IPS-18a (cell line): Measurements from ENCODE around the gene CNTFR.
"Not testable (repeated sequence)": the region's sequence is repeated elsewhere in the genome, so short reads cannot be mapped to it uniquely, and the experiment has no call there.

Experiments used
- H3K27ac ChIP-seq: one replicate; pipeline ENCODE4 v1.5.1; 2013; ENCODE audit warnings: low read length
- H3K27me3 ChIP-seq: one replicate; pipeline ENCODE4 v1.6.1; 2013; ENCODE audit warnings: mild to moderate bottlenecking, low read length; ENCODE audit not compliant: control insufficient read depth, insufficient read depth
- H3K36me3 ChIP-seq: one replicate; pipeline ENCODE4 v1.6.1; 2013; ENCODE audit warnings: low read depth, low read length; ENCODE audit not compliant: control insufficient read depth
- H3K4me1 ChIP-seq: one replicate; pipeline ENCODE4 v1.6.1; 2013; ENCODE audit warnings: low read depth, low read length; ENCODE audit not compliant: control insufficient read depth
- H3K4me3 ChIP-seq: one replicate; pipeline ENCODE4 v1.5.1; 2013; ENCODE audit warnings: low read length
- H3K9ac ChIP-seq: one replicate; pipeline ENCODE4 v1.6.1; 2013; ENCODE audit warnings: mild to moderate bottlenecking, low read length, moderate library complexity
- H3K9me3 ChIP-seq: one replicate; pipeline ENCODE4 v1.6.1; 2013; ENCODE audit warnings: low read depth, low read length; ENCODE audit not compliant: control insufficient read depth

The CNTFR gene, protein sequence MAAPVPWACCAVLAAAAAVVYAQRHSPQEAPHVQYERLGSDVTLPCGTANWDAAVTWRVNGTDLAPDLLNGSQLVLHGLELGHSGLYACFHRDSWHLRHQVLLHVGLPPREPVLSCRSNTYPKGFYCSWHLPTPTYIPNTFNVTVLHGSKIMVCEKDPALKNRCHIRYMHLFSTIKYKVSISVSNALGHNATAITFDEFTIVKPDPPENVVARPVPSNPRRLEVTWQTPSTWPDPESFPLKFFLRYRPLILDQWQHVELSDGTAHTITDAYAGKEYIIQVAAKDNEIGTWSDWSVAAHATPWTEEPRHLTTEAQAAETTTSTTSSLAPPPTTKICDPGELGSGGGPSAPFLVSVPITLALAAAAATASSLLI

DNA sequence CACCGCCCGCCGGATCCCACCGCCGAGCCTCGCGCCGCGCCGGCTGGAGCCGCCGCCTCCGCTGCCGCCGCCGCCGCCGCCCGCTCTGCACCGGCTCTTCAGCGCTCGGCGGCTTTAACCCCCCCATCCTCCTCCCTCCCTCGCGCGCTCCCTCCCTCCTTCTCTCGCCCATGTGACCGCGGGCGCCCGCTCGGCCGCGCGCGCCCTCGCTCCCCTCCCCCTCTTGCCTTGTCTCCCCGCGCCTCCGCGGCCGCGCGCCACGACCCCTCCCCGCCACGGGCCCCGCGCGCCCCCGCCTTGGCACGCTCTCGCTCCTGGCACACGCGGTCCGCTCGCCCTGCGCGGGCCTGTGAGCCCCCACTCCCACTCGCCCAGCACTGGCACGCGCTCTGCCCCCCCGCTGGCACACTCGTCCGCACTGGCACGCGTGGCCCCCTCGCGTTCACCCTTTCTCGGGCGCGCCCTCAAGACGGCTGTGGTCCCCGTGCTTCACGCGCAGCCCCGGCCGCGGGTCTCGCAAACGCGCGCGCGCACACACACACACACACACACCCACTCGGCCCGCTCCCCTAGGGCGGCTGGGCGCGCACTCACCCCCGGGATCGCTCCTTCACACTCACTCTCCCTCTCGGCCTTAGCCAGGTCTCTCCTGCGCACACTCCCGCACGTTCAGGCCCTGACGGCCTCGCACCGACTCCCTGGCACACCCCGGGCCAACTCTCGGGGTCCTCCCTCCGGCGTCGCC lies at the start of gene CNTFR:
Gene CNTFR, minus strand, starts transcription at position 89 of the 745 bp plus-strand sequence. CDS start 20,743 bp downstream, outside the sequence.
- peaks cover 98% of the 10 kb centered on the region for H3K27me3 ChIP-seq
- H3K4me3 ChIP-seq = peak within 1 kb of the TSS; percentile 65
- no peak within 1 kb of the TSS for H3K9ac ChIP-seq
- H3K9me3 ChIP-seq = no peaks in the 10 kb centered on the region
- H3K36me3 ChIP-seq = no peaks in the 10 kb centered on the region
- H3K4me1 ChIP-seq = peaks cover 31% of the 10 kb centered on the region
- no peak within 1 kb of the TSS for H3K27ac ChIP-seq

DNA sequence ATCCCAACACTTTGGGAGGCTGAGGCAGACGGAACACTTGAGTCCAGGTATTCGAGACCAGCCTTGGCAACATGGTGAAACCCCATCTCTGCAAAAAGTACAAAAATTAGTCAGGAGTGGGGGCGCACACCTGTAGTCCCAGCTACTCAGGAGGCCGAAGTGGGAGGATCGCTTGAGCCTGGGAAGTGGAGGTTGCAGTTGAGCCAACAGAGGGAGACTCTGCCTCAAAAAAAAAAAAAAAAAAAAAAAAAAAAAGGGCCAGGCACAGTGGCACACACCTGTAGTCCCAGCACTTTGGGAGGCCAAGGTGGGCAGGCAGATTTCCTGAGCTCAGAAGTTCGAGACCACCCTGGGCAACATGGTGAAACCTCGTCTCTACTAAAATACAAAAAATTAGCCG lies 49.8 kb upstream of the CNTFR start:
- not testable (repeated sequence) for H3K27me3 ChIP-seq, H3K36me3 ChIP-seq, H3K4me1 ChIP-seq, H3K4me3 ChIP-seq, H3K27ac ChIP-seq, H3K9me3 ChIP-seq, H3K9ac ChIP-seq

DNA sequence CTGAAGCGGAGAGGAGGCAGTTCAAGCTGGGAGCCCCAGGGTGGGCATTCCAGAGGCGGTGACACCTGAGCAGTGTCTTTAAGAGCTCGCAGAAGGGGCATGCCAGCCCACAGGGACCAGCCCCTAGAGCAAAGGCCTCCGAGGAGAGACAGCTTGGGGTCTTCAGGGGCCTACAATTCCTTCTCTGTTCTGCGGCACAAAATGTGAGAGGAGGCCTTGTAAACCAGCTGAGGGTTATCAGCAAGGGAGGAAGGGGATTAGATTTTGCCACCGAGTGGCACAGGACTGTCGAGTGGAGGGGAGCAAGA lies 48.6 kb upstream of the CNTFR start:
- Histone ChIP-seq H3K9me3 (no peaks in the 10 kb centered on the region), H3K36me3 (peaks cover 5% of the 10 kb centered on the region), H3K27me3 (peaks cover 4% of the 10 kb centered on the region), H3K4me1 (peaks cover 5% of the 10 kb centered on the region), H3K4me3 (peak overlapping the region; percentile 81), H3K27ac (no peak overlapping the region), H3K9ac (no peak overlapping the region)

DNA sequence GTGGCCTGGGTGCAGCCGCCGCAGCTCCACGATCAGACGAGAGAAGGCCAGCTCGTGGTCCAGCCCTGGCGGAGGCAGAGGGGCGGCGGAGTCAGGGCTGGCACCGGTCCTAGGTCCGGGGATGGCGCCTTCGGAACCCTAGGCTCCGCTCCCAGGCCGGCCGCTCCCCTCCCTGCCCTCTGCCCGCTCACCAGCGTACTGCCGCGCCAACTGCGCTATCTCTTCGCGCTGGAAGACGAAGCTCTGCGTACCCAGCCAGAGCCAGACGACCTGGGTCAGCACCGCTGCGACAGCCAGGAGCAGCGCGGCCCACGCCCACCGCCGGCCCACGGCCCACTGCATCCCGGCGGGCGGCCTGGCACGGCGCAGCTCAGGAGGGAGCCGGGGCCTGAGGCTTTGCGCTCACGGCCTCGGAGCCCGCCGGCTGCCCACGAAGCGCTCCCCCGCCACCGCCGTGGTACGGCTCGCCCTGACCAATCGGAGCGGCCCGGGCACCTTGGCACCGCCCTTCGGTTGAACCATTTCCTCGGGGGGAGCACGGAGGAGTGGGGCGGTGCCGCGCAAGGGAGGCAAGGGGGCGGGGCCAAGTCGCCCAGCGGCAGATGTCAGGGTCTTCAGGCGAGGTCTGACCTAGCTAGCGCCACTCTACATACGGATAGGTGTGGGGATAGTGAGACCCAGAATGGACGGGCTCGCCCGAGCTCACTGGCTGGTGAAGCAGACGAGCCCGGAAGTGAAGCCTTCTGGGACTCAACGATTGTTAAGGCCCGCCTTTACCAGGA lies 48.0 kb upstream of the CNTFR start, which contains the start of gene SIGMAR1:
Gene SIGMAR1, minus strand, starts transcription at position 432 of the 782 bp plus-strand sequence. Its CDS starts 90 bp downstream, at position 342.
- Histone ChIP-seq H3K27me3 (peaks cover 4% of the 10 kb centered on the region), H3K36me3 (peaks cover 5% of the 10 kb centered on the region), H3K9ac (peak within 1 kb of the TSS; percentile 76), H3K4me3 (peak within 1 kb of the TSS; percentile 81), H3K9me3 (no peaks in the 10 kb centered on the region), H3K27ac (no peak within 1 kb of the TSS), H3K4me1 (peaks cover 5% of the 10 kb centered on the region)

DNA sequence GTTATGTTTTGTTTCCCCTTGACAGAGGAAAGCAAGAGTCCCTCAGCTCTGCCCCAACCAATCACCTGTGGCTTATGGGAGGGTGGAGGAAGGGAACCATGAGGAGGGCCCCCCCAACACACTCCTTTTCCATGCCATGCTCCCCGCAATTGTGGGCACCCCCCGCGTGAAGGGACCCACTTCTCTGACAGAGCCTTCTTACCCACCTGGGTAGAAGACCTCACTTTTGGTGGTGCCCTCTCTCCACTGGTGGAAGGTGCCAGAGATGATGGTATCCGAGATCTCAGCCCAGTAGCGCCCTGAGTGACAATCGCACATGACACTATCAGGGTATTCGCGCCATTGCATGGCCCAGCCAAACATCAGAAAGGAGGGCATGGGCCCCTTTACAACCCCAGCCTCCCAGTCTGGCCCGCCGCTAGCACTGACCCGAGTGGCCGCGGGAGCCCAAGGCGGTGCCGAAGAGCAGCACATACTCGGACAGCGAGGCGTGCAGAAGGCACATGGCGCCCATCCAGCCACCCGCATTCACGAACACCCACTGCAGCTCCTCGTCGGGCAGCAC lies 47.3 kb upstream of the CNTFR start:
- H3K9me3 ChIP-seq = no peaks in the 10 kb centered on the region
- peaks cover 5% of the 10 kb centered on the region for H3K27me3 ChIP-seq
- H3K4me3 ChIP-seq = peak overlapping the region; percentile 81
- peaks cover 5% of the 10 kb centered on the region for H3K4me1 ChIP-seq
- H3K27ac ChIP-seq = no peak overlapping the region
- peak overlapping the region; percentile 76 for H3K9ac ChIP-seq
- H3K36me3 ChIP-seq = peaks cover 5% of the 10 kb centered on the region

DNA sequence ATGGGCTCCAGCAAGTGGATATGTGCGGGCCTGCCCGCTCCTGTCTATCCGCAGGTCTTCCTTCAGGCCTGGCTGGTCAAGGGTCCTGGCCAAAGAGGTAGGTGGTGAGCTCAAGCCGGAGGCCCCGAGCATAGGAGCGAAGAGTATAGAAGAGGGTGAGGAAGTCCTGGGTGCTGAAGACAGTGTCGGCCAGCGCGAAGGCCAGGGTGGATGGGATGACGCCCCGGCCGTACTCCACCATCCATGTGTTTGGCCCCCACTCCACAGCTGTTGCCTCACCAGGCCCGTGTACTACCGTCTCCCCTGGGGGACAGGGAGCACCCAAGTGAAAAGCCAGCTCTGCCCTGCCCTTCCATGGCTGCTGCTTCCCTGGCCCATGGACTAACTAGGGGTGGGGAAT lies 46.0 kb upstream of the CNTFR start:
- H3K9me3 ChIP-seq = no peaks in the 10 kb centered on the region
- no peak overlapping the region for H3K9ac ChIP-seq
- H3K36me3 ChIP-seq = peaks cover 5% of the 10 kb centered on the region
- peaks cover 18% of the 10 kb centered on the region for H3K27me3 ChIP-seq
- H3K4me3 ChIP-seq = no peak overlapping the region
- H3K27ac ChIP-seq = no peak overlapping the region
- H3K4me1 ChIP-seq = peaks cover 5% of the 10 kb centered on the region

DNA sequence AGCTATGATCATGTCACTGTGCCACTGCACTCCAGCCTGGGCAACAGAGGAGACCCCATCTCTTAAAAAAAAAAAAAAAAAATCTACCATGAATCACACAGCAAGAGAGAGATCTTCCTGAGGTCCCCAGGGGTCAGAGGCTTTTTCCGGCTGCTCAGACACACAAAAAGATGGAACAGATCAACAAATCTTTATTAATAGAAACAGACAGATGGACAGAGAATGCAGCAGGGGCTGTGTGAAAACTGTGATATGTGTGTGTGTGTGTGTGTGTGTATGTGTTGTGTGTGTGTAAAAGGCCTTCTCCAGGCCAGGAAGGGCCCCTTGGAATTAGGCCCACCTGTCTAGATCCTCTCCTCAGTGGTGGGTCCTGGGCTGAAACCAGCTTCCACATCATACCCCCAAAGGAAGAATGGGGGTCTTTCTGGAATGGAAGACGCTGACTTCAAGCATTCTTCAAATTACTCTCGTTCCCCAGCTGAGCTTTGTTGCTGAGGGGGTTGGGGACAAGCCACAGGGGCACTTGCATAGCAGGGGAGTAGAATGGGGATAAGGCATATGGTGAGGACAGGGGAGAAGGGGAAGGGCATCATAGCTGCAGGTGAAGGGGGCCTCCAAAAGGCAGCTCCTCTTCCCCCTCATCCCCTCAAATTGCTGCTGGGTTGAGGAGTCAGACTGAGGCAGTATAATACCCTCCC lies 45.2 kb upstream of the CNTFR start:
- Histone ChIP-seq H3K36me3 (peaks cover 5% of the 10 kb centered on the region), H3K9me3 (no peaks in the 10 kb centered on the region), H3K4me1 (peaks cover 5% of the 10 kb centered on the region), H3K27ac (no peak overlapping the region), H3K27me3 (peaks cover 27% of the 10 kb centered on the region), H3K9ac (no peak overlapping the region), H3K4me3 (no peak overlapping the region)

DNA sequence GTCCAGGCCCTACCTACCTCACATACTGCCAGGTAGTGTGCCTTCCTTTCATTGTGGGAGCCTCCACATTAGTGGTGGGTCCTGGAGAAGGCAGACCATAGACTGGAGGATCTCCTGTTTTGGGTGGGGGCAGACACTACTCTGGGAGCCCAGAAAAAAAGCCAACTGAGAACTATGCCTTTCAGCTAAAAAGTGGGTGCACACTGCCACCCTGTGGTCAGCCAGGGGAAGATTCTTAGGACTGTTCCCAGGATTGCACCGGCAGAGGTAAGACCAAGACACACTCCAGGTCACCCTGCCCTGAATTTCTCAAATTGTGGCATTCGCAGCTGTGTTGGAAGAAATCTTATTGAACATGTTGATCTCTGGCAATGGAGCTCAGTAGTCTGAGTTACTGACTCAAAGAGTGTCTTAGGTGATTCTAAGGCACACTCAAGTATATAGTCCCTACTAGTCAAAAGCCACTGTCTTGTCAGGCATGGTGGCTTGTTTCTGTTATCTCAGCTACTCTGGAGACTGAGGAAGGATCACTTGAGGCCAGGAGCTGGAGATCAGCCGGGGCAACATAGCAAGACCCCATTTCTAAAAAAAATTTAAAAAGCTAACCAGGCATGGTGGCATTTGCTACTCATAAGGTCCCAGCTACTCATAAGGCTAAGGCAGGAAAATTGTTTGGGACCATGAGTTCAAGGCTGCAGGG lies 44.5 kb upstream of the CNTFR start:
- Histone ChIP-seq H3K27ac (no peak overlapping the region), H3K27me3 (peaks cover 34% of the 10 kb centered on the region), H3K9ac (no peak overlapping the region), H3K4me3 (no peak overlapping the region), H3K4me1 (peaks cover 5% of the 10 kb centered on the region), H3K36me3 (peaks cover 5% of the 10 kb centered on the region), H3K9me3 (no peaks in the 10 kb centered on the region)

DNA sequence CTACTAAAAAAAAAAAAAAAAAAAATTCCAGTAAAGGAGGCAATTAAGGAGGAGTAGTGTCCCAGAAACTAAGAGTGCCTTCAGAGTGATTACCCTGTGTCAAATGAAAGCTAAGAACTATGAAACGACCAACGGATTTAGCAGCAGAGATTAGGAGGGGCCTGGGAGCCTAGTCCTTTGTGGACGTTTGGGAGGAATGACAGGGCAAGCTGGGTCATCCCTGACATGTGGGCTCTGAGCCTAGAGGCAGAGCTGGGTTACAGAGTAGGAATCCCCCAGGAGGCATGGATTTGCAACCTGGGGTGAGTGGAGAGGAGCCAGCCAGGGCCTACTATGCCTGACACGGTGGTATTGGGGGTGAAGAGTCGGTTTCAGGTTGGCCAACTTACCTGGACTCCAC lies 43.6 kb upstream of the CNTFR start:
- peaks cover 42% of the 10 kb centered on the region for H3K27me3 ChIP-seq
- no peak overlapping the region for H3K27ac ChIP-seq
- no peak overlapping the region for H3K4me3 ChIP-seq
- no peaks in the 10 kb centered on the region for H3K9me3 ChIP-seq
- peaks cover 5% of the 10 kb centered on the region for H3K36me3 ChIP-seq
- peaks cover 4% of the 10 kb centered on the region for H3K4me1 ChIP-seq
- H3K9ac ChIP-seq = no peak overlapping the region

DNA sequence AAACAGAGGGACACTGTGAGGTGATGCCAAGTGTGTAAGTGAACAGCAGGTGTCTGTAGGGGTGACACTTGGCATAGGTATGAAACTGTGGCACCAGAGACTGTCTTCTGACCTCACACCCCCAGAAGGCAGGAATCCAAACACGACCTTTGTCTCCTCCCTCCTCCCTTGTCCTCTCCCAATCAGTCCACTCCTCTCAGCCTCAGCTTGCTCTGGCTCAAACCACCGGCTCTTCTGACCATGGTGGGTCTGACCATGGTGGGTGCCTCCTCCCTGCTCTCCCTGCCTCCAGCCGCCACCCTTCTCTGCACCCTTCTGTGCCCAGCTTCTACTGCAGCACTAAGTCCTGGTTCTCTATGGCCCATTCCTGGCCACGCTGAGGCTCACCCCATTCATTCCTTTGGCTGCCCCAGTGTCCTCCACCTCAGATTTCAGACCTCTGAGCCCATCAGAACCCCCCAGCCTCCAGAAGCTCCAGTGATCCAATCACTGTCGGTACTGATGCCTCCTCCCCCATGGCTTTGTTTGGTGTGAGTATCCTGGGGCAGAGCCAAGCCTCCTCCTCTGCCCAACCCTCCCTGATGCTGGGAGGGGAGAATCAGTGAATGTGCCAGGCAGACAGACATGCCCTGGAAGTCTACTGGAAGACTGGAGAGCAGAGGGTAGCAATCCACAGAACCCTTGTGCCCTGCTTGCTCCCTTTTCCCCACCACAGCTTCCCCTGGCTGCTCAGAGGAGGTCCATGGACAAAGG lies 41.1 kb upstream of the CNTFR start:
- H3K36me3 ChIP-seq = peaks cover 4% of the 10 kb centered on the region
- peaks cover 64% of the 10 kb centered on the region for H3K27me3 ChIP-seq
- no peak overlapping the region for H3K27ac ChIP-seq
- H3K4me1 ChIP-seq = peaks cover 3% of the 10 kb centered on the region
- H3K9me3 ChIP-seq = no peaks in the 10 kb centered on the region
- H3K9ac ChIP-seq = no peak overlapping the region
- H3K4me3 ChIP-seq = no peak overlapping the region
